NCI-H187 treated with DMSO at 0.1 percent for 48 hours (cell line): ENCODE measurements around the gene CHST1.

ENCODE experiments used
- DNase-seq: peaks from one replicate; lab custom pipeline; 2025; lab: John Stamatoyannopoulos, UW

The CHST1 gene

DNA sequence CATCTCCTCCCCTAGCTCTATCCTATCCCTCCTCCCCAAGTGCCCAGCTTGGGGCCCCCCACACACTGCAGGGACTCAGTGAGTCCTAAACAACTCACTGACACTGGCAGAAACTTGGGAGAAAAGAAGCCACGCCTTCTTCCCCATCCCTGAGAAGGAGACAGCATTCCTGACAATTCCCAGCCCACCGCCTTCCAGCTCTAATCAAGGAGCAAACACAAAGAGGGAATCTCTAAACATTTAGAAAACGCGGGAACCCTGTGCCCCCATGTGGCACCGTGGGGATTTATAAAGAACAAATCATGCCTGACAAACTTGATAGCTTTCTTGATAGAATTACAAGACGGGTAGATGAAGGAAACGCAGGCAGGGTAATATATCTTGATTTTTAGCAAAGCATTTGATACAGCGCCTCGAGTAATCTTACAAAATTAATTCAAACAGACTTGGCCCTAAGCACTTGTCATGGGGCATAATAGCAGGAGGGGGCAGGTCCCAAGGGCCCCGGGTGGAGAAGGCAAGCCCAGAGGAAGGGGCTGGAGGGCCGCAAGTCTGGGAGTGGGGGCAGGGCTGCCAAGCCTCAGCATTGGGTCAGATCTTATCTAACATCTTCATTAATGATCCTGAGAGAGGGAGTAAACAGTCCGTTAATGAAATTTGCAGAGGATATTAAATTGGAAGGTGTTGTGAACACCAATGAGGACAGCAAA, 4.5 kb downstream of the CHST1 start:
- DNase-seq, result no peak

DNA sequence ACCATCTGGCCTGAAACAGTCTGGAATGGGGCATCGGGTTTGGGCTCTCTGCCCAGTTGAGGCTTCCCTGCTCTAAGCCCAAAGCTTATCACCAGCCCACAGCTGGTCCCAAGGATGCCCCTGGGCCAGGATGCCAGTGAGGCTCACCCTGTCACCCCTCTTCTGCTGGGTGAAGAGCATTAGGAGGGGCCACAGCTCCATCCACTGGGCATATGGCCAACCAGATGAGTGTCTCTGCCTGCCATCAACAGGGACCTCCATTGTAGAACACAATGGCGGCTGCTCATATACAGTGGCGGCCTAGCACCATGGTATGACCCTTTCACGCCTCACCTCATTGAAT, 5.6 kb downstream of the CHST1 start:
- no peak for DNase-seq

DNA sequence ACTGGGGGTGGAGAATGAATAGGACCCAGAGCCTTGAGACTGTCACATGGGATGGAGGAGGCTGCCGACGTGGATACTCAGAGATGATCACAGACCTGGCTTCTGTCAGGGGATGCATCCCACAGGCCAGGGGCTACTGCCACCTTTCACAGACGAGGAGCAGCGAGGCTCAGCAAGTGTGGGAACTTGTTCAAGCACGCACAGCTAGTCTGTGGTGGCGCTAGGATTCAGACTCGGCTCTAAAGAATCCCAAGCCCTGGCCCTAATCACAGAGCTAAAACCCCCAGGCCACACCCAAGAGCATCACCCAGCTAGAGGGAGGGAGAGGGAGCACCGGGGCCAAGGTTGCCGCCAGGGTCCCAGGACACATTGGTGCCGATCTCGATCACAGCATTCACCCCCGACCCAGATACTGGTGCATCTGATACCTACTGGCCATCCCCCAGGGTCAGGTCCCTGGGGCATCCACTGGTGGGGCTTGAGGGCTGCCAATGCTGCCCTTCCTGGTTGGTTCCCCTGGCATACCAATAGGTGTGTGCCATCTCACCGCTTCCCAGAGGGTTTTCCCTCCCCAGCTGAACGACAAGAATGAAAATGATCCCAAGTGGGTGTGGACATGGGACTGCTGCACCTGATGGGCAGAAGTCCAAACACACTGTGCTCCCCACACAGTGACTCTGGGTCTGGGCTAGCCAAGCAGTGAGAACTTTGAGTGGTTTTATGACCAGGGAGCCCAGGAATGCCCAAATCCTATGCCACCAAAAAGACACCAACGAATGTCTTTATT, 6.2 kb downstream of the CHST1 start:
- no peak for DNase-seq

DNA sequence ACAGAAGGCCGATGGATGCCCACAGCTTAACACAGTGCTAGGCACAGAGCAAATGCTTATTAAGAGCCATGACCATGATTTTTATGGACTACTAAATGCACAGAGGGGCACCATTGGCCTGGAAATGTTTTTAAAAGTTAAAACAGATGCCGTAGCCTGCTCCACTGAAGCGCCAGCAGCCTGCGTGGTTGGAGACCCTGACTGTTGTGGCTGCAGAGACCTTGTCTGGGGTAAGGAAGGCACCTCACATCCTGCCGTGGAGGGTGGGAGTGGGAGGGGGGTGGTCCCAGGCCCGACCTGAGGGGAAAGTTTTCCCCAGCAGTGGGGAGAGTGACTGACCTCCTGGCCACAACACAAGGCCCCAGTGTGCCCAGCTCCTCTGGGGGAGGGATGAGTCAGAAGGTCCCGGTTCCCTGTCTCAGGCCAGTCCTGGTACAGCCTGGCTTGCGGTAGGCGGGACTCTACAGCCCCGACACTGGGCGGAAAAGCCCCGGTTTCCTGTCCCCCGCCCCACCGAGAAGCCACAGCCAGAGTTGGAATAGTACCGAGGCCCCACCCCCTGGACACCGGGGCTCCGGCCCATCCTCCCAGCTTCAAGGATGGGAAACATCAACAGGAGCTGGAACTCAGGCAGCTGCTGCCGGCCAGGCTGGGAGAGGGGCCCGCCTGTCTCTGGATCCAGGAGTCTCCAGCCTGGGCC, 7.0 kb downstream of the CHST1 start:
- DNase-seq, result no peak

GRCh38 chr11:45657496-45658260, 7.7 kb downstream of the CHST1 start:
- no peak for DNase-seq

- no peak for DNase-seq
Measured at GRCh38 chr11:45655831-45656230, 9.6 kb downstream of the CHST1 start.

DNA sequence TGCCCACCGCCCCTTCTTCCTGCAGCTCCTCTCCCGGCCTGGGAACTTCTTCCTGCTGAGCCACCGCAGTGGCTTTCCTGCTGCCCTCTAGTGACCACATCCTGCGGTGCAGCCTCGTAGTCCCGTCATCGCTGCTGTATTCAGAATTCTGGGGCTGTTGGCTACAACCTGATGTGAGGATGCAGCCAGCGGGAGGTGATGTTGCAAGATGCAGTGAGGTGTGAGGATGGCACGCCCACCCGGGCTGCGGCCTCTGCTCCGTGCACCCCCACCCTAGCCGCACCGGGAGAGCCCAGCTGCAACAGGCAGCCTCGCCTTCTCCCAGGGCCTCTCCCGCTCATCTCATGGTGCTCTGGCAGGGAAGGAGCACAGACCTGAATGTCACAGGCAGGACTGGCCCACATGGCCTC, 10.1 kb downstream of the CHST1 start:
- DNase-seq, result peak; percentile 24

DNA sequence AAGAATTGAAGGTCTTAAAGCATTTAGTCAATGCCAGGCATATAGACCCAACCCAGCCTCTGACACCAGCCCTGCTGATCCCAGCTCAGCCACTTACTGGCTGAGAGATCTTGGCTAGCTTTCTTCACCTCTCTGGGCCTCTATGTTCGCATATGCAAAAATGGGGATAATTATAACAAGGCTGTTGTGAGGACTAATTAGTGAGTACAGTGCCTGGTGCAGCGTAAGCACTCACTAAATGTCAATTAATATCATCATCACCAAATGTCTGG, 10.5 kb downstream of the CHST1 start:
- DNase-seq, result no peak

- no peak for DNase-seq
Measured at GRCh38 chr11:45654231-45655011, 11.0 kb downstream of the CHST1 start.

DNA sequence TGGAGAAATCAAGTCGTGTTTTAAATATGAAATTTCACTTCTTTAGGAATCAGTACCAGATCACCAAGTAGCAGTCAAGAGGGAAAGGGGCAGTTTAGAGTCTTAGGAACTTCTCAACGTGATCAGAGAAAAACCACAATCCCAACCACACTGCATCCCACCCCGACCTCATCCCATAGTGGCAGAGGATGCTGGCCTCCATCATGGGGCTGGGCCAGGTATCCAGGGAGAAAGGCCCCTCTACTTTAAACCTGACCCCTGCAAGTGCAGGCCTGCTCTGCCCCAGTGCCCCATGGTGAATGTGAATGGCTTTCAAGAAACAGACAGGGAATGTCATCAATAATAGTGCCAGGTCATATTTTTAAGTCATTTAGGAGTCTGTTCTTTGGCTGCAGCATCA, 12.1 kb downstream of the CHST1 start:
- DNase-seq, result no peak

DNA sequence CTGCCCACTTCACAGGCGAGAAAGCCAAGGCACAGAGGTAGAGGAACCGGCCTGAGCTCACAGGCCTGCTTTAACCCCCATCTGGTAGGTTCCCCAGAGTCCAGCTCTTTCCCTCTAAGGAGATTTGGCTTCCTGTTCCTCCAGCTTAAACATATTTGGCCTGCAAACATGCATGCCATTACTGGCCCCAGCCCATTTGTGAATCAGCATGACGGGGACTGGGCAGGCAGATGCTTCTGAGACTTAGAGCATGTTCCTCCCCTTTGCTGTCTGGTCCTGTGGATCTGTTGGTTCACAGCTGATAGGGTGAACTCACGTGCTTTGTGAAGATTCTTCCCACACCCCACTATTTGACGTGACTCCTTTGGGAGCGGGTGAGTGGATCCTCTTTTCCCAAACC, 12.6 kb downstream of the CHST1 start:
- DNase-seq, result no peak

- DNase-seq, result no peak
Measured at GRCh38 chr11:45651841-45652749, 13.3 kb downstream of the CHST1 start.

DNA sequence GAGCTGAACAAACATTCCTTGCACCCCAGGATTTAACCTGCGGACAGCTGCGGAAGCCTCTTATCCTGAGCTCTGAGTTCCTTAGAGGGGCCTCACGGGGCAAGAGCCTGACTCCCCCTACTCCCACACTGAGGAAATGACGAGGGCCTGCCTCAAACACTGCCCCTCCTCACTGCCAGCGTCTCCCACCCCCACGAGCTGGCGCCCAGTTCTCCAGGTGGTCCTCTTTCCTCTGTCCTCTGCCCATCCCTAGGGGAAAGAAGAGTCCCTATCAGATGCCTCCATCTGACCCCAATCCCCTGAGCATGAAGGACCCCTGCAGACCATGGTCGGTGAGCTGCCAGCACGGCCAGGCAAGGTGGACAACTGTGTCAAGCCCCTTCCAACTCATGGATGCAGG, 14.3 kb downstream of the CHST1 start:
- DNase-seq, result no peak

DNA sequence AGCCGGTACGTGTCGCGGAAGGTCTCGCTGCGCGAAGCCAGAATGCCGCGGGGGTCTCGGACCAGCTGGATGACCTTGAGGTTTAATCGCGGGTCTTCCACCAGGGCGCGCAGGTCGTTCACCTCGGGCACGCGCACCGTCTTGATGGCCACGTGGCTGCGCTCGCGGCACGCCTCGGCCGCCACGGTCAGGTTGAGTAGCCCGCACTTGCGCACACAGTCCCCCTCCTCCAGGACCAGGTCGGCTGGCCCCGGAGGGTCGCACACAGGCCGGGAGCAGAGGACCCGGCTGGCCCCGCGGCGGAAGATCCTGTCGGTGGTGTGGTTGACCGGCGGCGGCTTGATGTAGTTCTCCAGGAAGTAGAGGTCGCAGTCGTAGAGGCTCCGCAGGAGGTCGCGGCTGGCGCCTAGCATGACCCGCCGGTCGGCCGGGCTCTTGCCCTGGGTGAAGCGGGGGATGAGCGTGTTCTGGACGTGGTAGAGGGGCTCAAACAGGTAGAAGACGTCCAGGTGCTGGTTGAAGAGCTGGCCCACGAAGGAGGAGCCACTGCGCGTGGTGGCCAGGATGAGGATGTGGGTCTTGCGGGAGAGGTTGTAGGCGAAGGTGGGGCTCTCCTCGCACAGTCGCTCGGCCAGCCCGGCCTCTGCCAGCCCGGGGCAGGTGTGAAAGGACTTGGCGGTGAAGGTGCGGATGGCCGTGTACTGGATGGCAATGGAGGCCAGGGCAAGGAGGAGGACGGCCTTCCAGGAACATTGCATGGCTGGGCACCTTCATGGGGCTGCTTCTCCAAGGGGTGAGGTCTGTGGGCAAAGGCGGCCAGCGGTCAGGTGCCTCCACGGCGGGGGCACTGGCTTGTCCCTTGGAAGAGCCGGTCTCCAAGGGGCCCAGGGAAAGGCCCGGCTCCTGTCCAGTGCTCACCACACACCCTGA, 15.0 kb downstream of the CHST1 start:
- no peak for DNase-seq

DNA sequence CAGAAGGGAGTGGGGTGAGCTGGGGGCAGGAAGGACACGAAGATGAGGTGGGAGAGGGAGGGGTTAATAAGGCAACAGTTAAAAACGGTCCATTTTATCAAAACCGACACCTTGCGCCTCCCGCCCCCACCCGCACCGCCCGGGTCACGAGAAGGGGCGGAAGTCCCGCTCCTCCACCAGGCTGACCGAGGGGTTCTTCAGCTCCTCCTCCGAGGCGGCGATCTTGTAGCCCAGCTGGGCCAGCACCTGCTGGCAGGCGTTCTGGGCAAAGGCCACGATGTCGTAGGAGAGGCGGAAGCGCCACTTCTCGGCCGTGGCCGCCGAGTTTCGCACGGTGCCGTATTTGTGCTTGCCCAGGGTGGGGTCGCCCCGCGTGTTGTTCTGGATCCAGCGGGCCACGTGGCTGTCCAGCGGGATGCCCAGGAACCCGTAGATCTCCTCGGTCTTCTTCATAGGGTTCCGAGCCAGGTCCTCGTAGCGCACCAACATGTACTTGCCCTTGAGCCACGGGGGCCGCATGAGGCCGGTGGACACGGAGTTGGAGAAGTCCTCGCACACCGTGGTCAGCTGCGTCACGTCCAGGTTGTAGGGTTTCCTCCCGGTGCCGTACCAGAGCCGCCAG, 15.8 kb downstream of the CHST1 start:
- DNase-seq, result no peak

GRCh38 chr11:45648931-45649330, 16.5 kb downstream of the CHST1 start:
- no peak for DNase-seq

DNA sequence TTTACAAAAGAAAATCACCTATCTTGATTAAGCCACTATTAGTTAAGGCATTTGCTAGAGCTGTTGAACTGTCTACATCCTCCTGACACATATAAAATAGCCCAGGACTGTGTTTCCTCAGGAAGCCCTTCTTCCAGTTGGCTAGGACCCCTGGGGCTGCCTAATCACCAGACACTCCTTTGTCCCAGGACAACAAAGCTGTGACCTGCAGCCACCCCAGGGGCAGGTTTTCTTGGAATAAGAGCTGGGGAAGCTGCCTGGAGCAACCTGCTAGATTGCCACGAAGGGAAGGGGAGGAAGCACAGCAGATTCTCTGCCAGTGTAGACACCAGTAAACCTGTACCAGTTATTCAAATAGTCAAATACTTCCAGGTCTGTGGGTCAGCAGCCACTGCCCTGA, 17.6 kb downstream of the CHST1 start:
- no peak for DNase-seq

GRCh38 chr11:45647329-45647728, 18.1 kb downstream of the CHST1 start:
- no peak for DNase-seq

- no peak for DNase-seq
Measured at GRCh38 chr11:45646275-45646927, 19.0 kb downstream of the CHST1 start.
